ENCODE measurements around the gene WNT2B. TPM values are rescaled to one million over a fixed set of nuclear protein-coding genes. Genes with fewer than 3 reads are reported as not detected.

WNT2B gene
- total and polyA plus RNA-seq, 12 donors, result 0.46 to 3.3 (median 2.2) TPM

- peaks cover 0 to 31% (median 4%) of the 10 kb centered on the region in 9 donors for H3K4me1 ChIP-seq
- no peak overlapping the region for H3K4me3 ChIP-seq
- 65 to 95% methylated on average over 1 of the region's 1 CpG for WGBS, 2 donors
- no peak overlapping the region for H3K27ac ChIP-seq
- no peaks in the 10 kb centered on the region for H3K27me3 ChIP-seq
- DNase-seq, result no peak
- no peaks in the 10 kb centered on the region for H3K9me3 ChIP-seq
- TF ChIP-seq CTCF (IDR thresholded peaks at IDR 0.05), result no peak
- peaks cover 0 to 71% (median 6%) of the 10 kb centered on the region in 9 donors for H3K36me3 ChIP-seq
- ATAC-seq, result no peak
- intact Hi-C loops (cut with DNase I), result no loop called here
These were observed 32.5 kb downstream of the WNT2B start for GRCh38 chr1:112541299-112541698.

DNA sequence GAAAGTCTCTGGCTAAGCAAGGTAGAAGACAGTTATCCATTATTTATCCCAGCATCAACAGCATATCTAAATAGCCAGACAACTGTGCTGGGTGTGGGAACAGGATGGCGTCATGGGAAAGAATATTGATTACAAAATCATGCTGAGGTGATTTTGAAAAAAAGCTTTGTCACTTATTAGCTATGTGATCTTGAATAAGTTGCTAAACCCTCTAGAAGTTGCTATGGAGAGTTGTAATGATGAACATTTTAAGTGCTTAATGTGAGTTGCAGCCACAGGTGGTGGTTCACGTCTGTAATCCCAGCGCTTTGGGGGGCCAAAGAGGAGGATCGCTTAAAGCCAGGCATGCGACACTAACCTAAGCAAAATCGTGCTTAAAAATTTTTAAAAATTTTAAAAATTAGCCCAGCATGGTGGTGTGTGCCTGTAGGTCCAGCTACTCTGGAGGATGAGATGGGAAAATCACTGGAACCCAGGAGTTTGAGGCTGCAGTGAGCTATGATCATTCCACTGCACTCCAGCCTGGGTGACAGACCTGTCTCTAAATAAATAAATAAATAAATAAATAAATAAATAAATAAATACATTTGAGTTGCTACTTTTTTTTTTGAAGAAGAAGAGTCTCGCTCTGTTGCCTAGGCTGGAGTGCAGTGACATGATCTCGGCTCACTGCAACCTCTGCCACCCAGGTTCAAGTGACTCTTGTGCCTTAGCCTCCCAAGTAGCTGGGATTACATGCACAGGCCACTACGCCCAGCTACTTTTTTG, 33.6 kb downstream of the WNT2B start:
- 90 to 97% methylated on average over 9 of the region's 9 CpGs for WGBS, 2 donors
- DNase-seq, result no peak
- Histone ChIP-seq H3K27ac (no peak overlapping the region), H3K4me3 (no peak overlapping the region), H3K27me3 (no peaks in the 10 kb centered on the region), H3K4me1 (peaks cover 0 to 27% (median 3%) of the 10 kb centered on the region in 9 donors), H3K36me3 (peaks cover 0 to 74% (median 6%) of the 10 kb centered on the region in 9 donors), H3K9me3 (no peaks in the 10 kb centered on the region)
- intact Hi-C loops (cut with DNase I), result no loop called here
- TF ChIP-seq CTCF (IDR thresholded peaks at IDR 0.05), result no peak
- ATAC-seq, result no peak

DNA sequence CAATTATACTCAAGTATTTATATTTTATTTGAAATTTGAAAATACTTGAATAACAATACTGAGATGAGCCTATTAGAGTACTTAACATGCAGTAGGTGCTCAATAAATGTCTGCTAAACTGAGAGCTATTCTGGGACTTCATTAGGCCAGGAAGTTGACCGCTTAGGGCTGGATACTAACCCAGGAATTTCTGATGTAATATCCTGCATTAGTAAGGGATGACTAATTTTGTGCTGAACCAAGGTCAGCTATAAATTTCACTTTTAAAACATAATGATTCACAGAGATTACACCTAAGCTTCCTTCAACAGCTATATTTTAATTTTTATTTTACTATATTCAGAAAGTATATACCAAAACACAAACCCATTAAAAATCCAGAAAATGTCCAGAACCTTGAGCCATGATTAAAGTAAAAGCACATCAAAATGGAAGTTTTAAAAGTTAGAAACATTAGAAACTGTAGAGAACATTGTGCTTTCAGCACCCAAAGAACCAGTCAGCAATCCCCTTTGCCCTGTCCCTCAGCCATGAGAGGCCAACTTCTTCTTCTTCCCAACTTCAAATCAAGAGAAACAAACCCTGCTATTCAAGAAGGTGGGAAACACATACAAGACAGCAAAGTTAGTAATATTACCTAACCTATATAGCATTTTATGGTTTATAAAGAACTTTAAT, 35.4 kb downstream of the WNT2B start:
- no peak for TF ChIP-seq CTCF (IDR thresholded peaks at IDR 0.05)
- 28 to 40% methylated on average over 1 of the region's 1 CpG for WGBS, 2 donors
- H3K36me3 ChIP-seq, result peaks cover 0 to 77% (median 11%) of the 10 kb centered on the region in 9 donors
- peak overlapping the region in 7 of 10 donors; percentile 15 to 69 (median 58) for H3K27ac ChIP-seq
- ATAC-seq, result peak in 7 of 8 donors; percentile 29 to 93 (median 73)
- intact Hi-C loops (cut with DNase I), result no loop called here
- H3K4me3 ChIP-seq, result no peak overlapping the region
- H3K9me3 ChIP-seq, result no peaks in the 10 kb centered on the region
- H3K27me3 ChIP-seq, result no peaks in the 10 kb centered on the region
- H3K4me1 ChIP-seq, result peaks cover 0 to 20% (median under 1%) of the 10 kb centered on the region in 9 donors
- no peak for DNase-seq

DNA sequence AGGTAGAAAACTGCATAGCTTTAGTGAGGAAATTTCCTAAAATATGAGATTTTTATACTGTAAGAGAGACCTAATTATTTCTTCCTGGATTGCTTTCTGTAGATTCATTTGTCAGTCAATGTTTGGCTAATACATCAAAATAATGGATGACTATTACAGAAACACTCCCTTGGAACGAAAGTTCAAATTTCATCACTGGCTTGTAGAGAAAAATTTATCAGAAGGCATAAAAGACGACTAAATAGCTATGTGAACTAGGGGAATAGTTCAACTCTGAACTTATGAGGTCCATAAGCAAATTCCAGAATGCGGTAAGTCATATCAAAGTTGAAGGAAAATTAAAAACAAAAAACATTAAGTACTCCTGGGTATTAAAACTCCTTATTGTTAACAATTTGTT, 36.0 kb downstream of the WNT2B start:
- intact Hi-C loops (cut with DNase I), result no loop called here
- no peak for DNase-seq
- H3K36me3 ChIP-seq, result peaks cover 0 to 77% (median 11%) of the 10 kb centered on the region in 9 donors

More for the DNA sequence above, 36.0 kb downstream of the WNT2B start:
- Histone ChIP-seq H3K27ac (peak overlapping the region in 5 of 10 donors; percentile 45 to 69 (median 65)), H3K4me1 (peaks cover 0 to 18% (median 0%) of the 10 kb centered on the region in 9 donors), H3K9me3 (no peaks in the 10 kb centered on the region), H3K4me3 (no peak overlapping the region), H3K27me3 (no peaks in the 10 kb centered on the region)
- 77 to 80% methylated on average over 3 of the region's 3 CpGs for WGBS, 2 donors
- ATAC-seq, result no peak
- TF ChIP-seq CTCF (IDR thresholded peaks at IDR 0.05), result no peak
